Breast epithelium (tissue), 4 donors: ENCODE data around the gene STARD3NL. TPM values are rescaled to one million over a fixed set of nuclear protein-coding genes. Genes with fewer than 3 reads are reported as not detected.

Experiments
- DNase-seq, 2 donors: peaks; one replicate each; pipeline ENCODE4 v3.0.0-alpha.2; 2019; ENCODE audit warnings: low spot score in 2 of 2
- H3K27ac ChIP-seq, 2 donors: fragments of 200-600 bp; sonication (generic) in 1 of 2; one replicate each; pipeline ENCODE4 v1.5.1; 2016 to 2019; ENCODE audit warnings: mild to moderate bottlenecking in 1 of 2
- H3K27me3 ChIP-seq, 2 donors: fragments of 200-600 bp; sonication (generic) in 1 of 2; one replicate each; pipeline versions ENCODE4 v1.5.1 to v1.6.0; 2017 to 2019; ENCODE audit warnings: control low read depth in 1 of 2, mild to moderate bottlenecking in 1 of 2
- H3K36me3 ChIP-seq: fragments of 200-600 bp; one replicate; pipeline ENCODE4 v1.5.1; 2019
- H3K4me1 ChIP-seq, 2 donors: fragments of 200-600 bp; sonication (generic); one replicate each; pipeline ENCODE4 v1.5.1; 2016 to 2019; ENCODE audit warnings: control low read depth in 1 of 2
- H3K4me3 ChIP-seq, 3 donors: fragments of 200-600 bp; sonication (generic); 1 replicate in 2 of 3; 2 replicates in 1 of 3; pipeline ENCODE4 v1.5.1; 2016 to 2019; ENCODE audit warnings: mild to moderate bottlenecking in 3 of 3, moderate library complexity in 2 of 3
- H3K9me3 ChIP-seq, 2 donors: fragments of 200-600 bp; sonication (generic) in 1 of 2; one replicate each; pipeline ENCODE4 v1.5.1; 2016 to 2019; ENCODE audit warnings: control low read depth in 1 of 2
- POLR2A ChIP-seq: fragments of 450-650 bp; IDR thresholded peaks from one replicate; pipeline ENCODE4 v1.6.1; 2016; ENCODE audit warnings: antibody characterized with exemption, mild to moderate bottlenecking, moderate library complexity
- POLR2AphosphoS5 ChIP-seq, 3 donors: sonication (generic); formaldehyde crosslinking; IDR thresholded peaks; one replicate each; pipeline ENCODE4 v1.6.1; 2017; ENCODE audit warnings: antibody characterized with exemption in 3 of 3
- intact Hi-C: fragments of 100-400 bp; cut with DNase I; formaldehyde crosslinking; loops from one replicate; pipeline ENCODE4 v1.15.1; 2023; ENCODE audit warnings: low total_unique reads
- total RNA-seq, 3 donors: library from RNA; depleted of rRNA; stranded (reverse); fragments of >200 nt; gene quantifications; one replicate each; pipeline ENCODE4 v1.1.0, GENCODE V29; 2016
- TF ChIP-seq, protein P1 (sequence below), 3 donors: fragments of 450-650 bp; IDR thresholded peaks; one replicate each; pipeline ENCODE4 v1.5.1; 2016 to 2017; ENCODE audit warnings: antibody characterized with exemption in 3 of 3, mild to moderate bottlenecking in 3 of 3, moderate library complexity in 3 of 3

STARD3NL gene, protein sequence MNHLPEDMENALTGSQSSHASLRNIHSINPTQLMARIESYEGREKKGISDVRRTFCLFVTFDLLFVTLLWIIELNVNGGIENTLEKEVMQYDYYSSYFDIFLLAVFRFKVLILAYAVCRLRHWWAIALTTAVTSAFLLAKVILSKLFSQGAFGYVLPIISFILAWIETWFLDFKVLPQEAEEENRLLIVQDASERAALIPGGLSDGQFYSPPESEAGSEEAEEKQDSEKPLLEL
- 10 to 100 TPM; 36.8 to 42.9 (median 42.6) TPM for total RNA-seq

DNA sequence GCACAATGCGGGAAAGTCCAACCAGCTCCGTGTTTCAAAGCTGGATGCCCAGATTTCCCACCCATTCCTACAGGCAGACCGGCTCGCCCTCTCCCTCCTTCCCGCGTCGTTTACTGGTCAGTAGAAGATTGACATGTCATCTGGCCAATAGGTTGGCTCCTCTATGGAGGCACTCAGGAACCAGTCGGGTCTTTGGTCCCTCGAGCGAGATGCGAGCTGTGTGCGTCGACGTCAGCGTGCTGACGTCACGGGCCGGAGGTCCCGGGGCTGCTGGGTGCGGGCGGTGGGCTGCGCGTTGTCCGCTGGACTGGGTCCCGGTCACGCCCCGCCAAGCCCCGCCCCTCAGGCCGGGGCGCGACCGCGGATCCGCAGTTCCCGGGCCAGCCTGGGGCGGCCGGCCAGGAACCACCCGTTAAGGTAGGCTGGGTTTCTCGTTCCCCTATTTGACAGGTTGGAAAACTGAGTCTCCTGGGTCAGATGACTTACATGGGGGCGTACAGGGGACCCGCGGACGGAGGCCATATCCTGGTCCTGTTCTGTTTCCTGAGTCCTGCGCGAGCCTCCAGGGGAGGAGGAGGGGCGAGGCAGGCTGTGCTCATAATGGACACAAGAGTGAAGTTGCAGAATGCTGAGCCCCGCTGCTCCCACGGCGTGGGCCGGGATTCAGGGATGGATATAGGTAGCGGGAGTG, at the start of gene STARD3NL:
TSS of gene STARD3NL (plus strand) at position 242 of the 691 bp plus-strand sequence. CDS start 29,260 bp downstream, outside the sequence.
- DNase-seq: peak; percentile 90 to 98
- TF ChIP-seq, protein P1, sequence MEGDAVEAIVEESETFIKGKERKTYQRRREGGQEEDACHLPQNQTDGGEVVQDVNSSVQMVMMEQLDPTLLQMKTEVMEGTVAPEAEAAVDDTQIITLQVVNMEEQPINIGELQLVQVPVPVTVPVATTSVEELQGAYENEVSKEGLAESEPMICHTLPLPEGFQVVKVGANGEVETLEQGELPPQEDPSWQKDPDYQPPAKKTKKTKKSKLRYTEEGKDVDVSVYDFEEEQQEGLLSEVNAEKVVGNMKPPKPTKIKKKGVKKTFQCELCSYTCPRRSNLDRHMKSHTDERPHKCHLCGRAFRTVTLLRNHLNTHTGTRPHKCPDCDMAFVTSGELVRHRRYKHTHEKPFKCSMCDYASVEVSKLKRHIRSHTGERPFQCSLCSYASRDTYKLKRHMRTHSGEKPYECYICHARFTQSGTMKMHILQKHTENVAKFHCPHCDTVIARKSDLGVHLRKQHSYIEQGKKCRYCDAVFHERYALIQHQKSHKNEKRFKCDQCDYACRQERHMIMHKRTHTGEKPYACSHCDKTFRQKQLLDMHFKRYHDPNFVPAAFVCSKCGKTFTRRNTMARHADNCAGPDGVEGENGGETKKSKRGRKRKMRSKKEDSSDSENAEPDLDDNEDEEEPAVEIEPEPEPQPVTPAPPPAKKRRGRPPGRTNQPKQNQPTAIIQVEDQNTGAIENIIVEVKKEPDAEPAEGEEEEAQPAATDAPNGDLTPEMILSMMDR (IDR thresholded peaks at IDR 0.05): peak in 2 of 3 donors; percentile 36 to 37
- no peak for TF ChIP-seq POLR2A
- peak; percentile 42 to 73 (median 58) for TF ChIP-seq POLR2AphosphoS5 (IDR thresholded peaks at IDR 0.05)
- no peaks in the 10 kb centered on the region for H3K27me3 ChIP-seq
- intact Hi-C loops: no loop called here
- peaks cover 6 to 7% of the 10 kb centered on the region in 2 donors for H3K4me1 ChIP-seq
- peak within 1 kb of the TSS; percentile 90 to 95 for H3K27ac ChIP-seq
- peak within 1 kb of the TSS; percentile 75 to 84 (median 80) for H3K4me3 ChIP-seq
- no peaks in the 10 kb centered on the region for H3K9me3 ChIP-seq
- no peaks in the 10 kb centered on the region for H3K36me3 ChIP-seq

DNA sequence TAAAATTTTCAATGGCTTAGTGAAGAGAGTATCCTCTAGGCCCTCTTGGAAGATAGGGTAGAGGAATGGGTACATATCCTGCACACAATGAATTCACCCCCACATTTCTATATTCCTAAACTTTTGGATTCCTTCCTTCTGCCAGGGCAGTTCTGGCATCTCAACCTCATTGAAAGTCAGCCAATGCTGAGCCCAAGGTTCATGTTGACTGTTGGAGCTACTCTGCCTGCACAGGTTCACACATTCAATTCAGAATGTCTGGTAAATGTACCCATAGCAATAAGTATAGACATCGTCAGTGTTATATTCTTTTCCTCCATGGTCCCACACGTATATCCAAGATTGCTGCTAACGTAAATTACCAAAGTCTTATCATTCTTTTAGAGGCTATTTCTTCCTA, 48.9 kb upstream of the STARD3NL start:
- intact Hi-C loops: no loop called here
- Histone ChIP-seq H3K27ac (no peak overlapping the region), H3K4me3 (no peak overlapping the region), H3K4me1 (no peaks in the 10 kb centered on the region), H3K27me3 (no peaks in the 10 kb centered on the region), H3K36me3 (no peaks in the 10 kb centered on the region), H3K9me3 (no peaks in the 10 kb centered on the region)
- TF ChIP-seq, protein P1 (IDR thresholded peaks at IDR 0.05): no peak
- no peak for TF ChIP-seq POLR2A
- no peak for TF ChIP-seq POLR2AphosphoS5 (IDR thresholded peaks at IDR 0.05)
- no peak for DNase-seq

DNA sequence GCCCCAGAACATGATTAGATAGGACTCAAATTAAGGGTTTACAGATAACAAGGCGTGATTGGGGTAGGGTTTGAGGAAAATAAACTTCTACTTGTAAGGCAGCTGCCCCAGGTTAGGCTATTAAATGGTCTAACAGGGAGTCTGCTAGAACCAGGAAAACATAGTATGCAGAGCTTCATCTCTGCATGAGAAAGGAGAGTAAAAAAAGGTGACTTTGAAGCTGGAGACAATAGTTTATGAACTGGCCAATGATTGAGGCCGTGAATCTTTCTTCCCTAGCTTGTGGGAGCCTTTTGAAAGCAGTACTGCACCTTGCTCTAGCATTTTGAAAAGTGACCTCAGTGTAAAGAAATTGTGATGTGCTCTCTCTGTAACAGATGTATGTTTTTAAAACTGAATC, 48.5 kb upstream of the STARD3NL start:
- no peak for DNase-seq
- no peak overlapping the region for H3K27ac ChIP-seq
- no peaks in the 10 kb centered on the region for H3K27me3 ChIP-seq
- H3K36me3 ChIP-seq: no peaks in the 10 kb centered on the region
- intact Hi-C loops: no loop called here
- no peak overlapping the region for H3K4me3 ChIP-seq
- TF ChIP-seq POLR2AphosphoS5 (IDR thresholded peaks at IDR 0.05): no peak
- TF ChIP-seq, protein P1 (IDR thresholded peaks at IDR 0.05): no peak
- no peak for TF ChIP-seq POLR2A
- no peaks in the 10 kb centered on the region for H3K9me3 ChIP-seq
- H3K4me1 ChIP-seq: no peaks in the 10 kb centered on the region

DNA sequence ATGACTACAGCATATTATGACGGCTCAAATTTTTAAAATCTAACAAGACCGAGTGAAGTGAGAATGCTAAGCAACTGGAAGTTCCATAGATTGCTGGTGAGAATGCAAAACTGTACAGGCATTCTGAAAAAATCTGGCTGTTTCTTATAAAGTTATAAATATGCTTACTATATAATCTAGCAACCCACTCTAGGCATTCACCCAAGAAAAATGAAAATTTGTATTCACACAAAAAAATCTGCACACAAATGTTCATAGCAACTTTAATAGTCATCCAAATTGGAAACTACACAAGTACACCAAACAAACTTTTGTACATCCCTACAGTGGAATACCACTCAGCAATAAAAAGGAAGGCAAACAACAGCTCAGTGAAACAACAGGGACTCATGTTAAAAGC, 39.9 kb upstream of the STARD3NL start:
- Histone ChIP-seq H3K4me3 (no peak overlapping the region), H3K36me3 (no peaks in the 10 kb centered on the region), H3K27me3 (no peaks in the 10 kb centered on the region), H3K9me3 (no peaks in the 10 kb centered on the region), H3K4me1 (no peaks in the 10 kb centered on the region), H3K27ac (no peak overlapping the region)
- intact Hi-C loops: no loop called here
- DNase-seq: no peak
- TF ChIP-seq POLR2AphosphoS5 (IDR thresholded peaks at IDR 0.05): no peak
- no peak for TF ChIP-seq POLR2A

DNA sequence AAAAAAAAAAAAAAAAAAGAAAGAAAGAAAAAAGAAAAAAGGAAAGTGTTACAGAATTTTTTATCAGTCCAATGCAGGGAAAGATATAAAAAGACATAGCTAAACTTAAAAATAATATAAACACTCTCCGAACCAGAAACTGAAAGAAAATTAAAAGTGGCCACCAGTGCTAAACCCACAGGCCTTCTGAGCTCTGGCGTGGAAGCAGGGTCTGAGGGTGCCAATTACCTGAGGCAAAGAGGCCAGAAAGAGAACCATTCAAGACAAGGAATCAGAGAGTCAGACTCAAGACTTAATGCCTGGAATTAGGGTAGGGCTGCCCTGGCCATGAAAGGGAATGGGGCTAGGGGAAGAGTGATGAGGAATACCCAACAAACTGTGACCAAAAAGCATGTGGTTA, 36.9 kb upstream of the STARD3NL start:
- intact Hi-C loops: no loop called here
- TF ChIP-seq POLR2AphosphoS5 (IDR thresholded peaks at IDR 0.05) (no peak), POLR2A (no peak)
- TF ChIP-seq, protein P1 (IDR thresholded peaks at IDR 0.05): no peak
- no peaks in the 10 kb centered on the region for H3K36me3 ChIP-seq
- H3K27ac ChIP-seq: no peak overlapping the region
- H3K9me3 ChIP-seq: no peaks in the 10 kb centered on the region
- no peak overlapping the region for H3K4me3 ChIP-seq
- no peak for DNase-seq
- no peaks in the 10 kb centered on the region for H3K27me3 ChIP-seq
- no peaks in the 10 kb centered on the region for H3K4me1 ChIP-seq
